ENCODE results near the gene AATK.

- TF ChIP-seq POLR2A (IDR thresholded peaks at IDR 0.05), result no peak
- TF ChIP-seq, protein P1, sequence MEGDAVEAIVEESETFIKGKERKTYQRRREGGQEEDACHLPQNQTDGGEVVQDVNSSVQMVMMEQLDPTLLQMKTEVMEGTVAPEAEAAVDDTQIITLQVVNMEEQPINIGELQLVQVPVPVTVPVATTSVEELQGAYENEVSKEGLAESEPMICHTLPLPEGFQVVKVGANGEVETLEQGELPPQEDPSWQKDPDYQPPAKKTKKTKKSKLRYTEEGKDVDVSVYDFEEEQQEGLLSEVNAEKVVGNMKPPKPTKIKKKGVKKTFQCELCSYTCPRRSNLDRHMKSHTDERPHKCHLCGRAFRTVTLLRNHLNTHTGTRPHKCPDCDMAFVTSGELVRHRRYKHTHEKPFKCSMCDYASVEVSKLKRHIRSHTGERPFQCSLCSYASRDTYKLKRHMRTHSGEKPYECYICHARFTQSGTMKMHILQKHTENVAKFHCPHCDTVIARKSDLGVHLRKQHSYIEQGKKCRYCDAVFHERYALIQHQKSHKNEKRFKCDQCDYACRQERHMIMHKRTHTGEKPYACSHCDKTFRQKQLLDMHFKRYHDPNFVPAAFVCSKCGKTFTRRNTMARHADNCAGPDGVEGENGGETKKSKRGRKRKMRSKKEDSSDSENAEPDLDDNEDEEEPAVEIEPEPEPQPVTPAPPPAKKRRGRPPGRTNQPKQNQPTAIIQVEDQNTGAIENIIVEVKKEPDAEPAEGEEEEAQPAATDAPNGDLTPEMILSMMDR (IDR thresholded peaks at IDR 0.05), result no peak
These were observed 59.3 kb downstream of the AATK start for GRCh38 chr17:81106716-81107115.
